Fibroblast of gingiva (primary cell): ENCODE measurements around the gene PPP1CA.

Source experiments
- DNase-seq: peaks from one replicate; pipeline ENCODE4 v3.0.0-alpha.2; 2011; ENCODE audit warnings: low read depth

Gene PPP1CA

GRCh38 chr11:67351275-67352005 is 50.2 kb downstream of the PPP1CA start:
- DNase-seq, result peak; percentile 69

GRCh38 chr11:67349928-67350465 is 51.7 kb downstream of the PPP1CA start:
- no peak for DNase-seq

GRCh38 chr11:67349457-67349856 is 52.2 kb downstream of the PPP1CA start:
- DNase-seq, result no peak

DNA sequence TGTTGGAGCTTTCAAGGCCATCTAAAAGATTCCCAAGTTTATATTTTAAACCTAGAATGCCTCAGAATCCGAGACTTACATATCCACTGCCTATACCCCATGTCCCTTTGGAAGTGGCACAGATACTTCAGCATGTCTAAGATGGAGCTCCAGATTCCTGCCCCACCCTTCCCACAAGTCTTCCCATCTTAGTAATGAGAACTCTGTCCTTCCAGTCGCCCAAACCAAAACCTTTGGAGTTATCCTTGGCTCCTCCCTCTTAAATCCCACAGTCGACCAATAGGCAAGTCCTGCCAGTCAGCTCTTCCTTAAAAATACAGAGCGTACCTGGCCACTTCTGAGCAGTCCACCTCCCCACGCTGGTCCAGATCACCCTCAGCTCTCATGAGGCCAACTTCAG is 52.6 kb downstream of the PPP1CA start:
- no peak for DNase-seq
